ENCODE data around the gene NTN4.

GRCh38 chr12:95837240-95838038 lies 46.9 kb upstream of the NTN4 start:
- TF ChIP-seq CTCF (IDR thresholded peaks at IDR 0.05), result no peak
- no peak for TF ChIP-seq POLR2A (IDR thresholded peaks at IDR 0.05)
- TF ChIP-seq EP300 (IDR thresholded peaks at IDR 0.05), result no peak
- TF ChIP-seq POLR2AphosphoS5 (IDR thresholded peaks at IDR 0.05), result no peak
